RKO (cell line): ENCODE measurements around the gene FHL1.
A peak's percentile ranks its signal among the peaks of the same experiment; 100 is the strongest.

Experiments
- DNase-seq: peaks from one replicate; pipeline ENCODE4 v3.0.0-alpha.2; 2016; ENCODE audit warnings: low spot score

The FHL1 gene

DNA sequence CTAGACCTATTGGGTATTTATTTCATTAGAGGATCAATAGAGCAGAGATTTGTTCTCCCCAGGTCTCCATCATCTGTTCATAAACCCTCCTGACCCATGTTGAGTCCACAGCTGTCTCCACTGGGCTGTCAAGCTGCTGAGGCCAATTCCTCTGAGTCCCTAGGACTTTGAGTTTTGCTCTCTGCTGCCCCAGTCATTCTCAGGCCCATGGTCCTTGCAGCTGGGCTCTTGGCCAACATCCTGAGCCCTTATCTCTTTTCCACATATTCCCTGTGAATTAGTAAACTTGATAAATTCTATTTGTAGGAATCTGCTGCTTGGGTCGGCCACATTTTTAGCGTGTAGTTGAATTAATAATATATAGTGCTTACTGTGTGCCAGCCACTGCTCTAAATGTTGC, 41.9 kb downstream of the FHL1 start:
- DNase-seq = no peak

DNA sequence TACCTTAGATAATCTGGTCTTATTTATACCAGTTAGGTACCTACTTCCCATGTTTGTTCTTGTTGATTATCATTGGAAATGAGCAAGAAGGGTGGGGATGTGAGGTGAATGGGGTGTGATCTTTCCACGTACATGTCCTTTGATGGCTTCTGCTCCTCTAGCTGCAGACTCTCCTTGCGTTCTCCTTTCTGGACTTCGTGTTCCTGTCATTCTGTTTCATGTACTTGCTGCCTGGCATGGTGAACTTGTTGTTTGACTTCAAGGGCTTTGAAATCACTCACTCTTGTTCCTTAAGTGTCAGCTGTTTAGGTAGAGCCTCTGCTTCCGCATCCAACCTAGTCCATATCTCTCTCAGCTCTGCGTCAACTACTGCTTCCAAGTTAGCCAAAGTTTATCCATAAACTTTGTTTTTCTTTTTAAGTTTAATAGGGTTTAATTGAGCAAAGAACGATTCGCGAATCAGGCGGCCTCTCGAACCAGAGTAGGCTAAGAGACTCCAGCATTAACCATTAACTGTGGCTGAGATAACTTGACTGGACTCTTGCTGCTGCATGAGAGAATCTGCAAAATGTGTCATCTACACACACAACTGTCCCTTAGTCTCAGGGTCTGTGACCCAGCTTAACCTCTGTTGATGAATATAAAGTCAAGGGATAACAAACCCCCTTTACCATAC, 42.8 kb downstream of the FHL1 start:
- no peak for DNase-seq

DNA sequence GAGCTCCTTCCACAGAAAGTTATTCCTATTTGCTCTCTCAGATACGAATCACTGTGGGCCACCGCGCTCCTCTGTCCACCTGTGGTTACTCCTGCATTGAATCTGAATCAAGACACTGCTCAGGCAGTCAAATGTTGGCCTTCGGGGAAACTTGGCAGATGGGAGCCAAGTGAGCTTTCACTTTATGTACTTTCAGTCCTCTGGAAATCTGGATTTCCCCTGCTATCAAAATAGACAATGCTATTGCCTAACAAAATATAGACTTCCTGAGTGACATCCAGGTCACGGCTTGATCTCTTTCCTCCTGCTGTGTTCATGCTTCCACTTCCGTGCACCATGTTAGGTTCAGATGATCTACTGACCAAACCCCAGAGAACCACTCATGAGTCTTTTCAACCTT, 43.8 kb downstream of the FHL1 start:
- no peak for DNase-seq

DNA sequence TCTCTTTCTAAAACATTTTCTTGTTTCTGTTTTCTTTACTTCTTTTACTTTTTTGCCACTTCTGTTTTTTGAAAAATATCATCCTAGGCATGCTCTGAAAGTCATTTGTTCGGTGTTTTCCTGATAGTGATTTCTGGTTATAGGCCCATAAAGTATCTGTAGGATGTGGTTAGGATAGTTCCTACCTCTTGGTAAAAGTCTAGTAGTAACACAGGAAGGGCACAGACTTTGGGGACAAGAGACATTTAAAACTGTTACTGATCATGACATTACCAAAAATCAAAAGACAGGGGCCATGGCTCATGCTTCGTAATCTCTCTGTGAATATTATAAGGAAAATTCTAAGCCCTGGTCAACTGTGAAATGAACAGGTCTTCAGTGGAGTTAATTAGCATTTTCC, 44.8 kb downstream of the FHL1 start:
- DNase-seq = no peak

DNA sequence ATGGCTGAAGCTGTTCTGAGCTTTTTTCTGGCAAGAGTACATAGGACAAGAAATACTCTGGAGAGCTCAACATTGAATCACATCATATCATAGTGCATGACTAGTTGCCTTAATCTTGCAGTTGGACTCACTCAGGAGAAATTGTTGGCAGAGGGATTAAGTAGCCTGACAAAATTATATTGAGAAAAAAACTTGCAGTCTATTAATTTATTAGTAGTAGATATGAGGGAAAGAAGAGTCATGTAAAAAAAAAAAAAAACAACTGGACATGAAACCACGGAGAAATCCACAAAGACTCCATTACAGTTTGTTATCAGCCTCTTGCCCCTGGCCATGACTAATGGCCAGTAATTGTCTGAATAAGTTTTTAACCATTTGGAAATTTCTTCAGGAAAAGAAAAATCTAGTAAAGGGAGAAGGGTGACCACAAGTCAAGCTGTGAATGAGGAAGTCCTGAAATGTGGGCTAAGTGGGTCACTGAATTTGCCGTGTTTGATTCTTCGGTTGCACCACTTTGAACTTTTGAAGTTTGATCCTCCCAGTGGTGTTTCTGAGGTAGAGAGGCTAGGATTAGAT, 45.6 kb downstream of the FHL1 start:
- no peak for DNase-seq

DNA sequence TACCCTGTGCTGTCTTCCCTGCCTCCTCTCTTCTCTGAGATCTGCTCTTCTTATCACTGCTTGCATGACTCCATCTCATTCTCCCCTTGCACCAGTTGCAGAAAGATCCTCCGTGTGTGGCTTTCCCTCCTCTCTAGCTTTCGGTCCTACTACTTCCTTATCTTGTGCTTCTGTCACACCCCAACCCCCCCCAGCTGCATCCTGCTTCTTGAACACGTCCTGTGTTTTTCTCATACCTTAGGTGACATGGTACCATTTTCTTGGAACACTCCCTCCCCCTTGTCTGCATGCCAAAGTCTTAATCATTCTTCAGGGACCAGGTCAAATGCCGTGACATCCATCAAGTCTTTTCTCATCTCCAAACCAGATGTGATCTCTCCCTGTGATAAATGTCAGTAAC, 46.4 kb downstream of the FHL1 start:
- DNase-seq = no peak

DNA sequence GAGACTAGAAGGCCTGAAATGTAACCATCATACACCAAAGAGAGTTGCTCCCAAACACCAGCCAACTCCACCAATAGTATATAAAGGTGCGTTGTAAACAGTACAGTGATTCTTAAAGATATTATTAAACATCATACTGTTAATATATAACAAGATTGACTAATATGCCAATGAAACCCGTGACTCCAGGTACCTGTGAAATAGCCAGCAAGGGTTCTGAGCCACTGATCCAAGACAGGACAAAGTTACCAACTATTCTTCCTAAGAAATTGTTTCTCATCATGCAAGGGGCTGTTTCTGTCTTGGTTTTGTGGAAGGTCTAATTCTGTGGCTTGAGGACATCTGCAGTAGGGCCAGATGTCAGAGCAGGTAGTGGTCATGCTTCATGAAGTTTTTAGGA, 47.2 kb downstream of the FHL1 start:
- no peak for DNase-seq

DNA sequence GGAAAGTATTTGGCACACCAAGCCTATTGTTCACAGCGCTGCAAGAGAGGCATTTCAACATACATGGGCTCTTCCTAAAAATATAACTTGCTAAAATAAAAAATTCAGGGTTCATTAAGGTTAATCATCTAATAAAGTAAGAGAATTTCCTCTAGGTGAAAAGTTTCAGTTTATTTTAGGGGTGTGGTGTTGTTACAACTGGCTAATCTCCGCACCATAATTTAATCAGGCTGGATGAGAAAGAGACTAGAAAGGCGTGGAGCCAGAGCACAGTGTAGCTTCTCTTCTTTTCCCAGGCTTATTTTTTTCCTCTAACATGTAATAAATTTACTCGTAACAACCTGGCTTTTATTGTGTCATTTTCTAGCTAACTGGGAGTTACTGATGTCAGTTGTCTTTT, 47.9 kb downstream of the FHL1 start:
- no peak for DNase-seq

DNA sequence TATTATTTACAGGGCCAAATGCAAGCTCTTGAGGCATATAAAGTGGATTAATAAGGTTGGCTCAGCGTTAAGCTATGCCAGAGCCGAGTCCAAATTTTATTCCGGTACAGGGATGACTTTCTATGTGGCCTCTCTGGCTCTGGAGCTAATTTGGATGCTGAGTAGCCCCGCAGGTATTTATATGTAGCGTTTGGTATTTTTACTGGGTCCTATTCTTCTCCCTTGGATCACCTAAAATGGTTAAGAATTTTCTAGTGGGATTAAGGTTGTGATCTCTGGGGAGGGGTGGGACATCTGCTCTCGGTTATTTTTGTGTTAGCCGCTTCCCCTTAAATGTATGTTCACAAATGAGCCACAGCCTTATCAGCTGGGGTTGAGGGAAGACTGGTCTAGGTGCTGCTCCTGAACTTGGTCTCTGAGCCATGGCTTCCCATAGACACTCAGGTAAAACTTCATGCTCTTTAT, 49.4 kb downstream of the FHL1 start:
- no peak for DNase-seq

DNA sequence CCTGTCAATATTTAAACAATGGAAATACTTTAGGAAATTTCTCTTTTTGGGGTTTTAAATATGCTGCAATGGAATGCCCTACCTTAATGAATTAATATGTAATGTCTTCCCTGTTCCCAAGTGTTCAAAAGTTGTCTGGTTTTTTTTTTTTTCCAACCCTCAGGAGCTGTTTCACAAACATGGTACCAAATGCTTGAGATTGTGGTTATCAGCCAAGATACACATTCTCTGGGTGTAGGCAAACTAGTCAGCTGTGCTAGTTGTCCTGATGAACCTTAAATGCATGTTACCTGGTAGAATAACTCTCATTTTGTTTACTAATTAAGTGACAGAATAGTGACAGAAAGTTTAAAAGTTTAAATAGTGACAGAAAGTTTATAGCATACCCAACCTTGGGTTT, 50.7 kb downstream of the FHL1 start:
- no peak for DNase-seq

DNA sequence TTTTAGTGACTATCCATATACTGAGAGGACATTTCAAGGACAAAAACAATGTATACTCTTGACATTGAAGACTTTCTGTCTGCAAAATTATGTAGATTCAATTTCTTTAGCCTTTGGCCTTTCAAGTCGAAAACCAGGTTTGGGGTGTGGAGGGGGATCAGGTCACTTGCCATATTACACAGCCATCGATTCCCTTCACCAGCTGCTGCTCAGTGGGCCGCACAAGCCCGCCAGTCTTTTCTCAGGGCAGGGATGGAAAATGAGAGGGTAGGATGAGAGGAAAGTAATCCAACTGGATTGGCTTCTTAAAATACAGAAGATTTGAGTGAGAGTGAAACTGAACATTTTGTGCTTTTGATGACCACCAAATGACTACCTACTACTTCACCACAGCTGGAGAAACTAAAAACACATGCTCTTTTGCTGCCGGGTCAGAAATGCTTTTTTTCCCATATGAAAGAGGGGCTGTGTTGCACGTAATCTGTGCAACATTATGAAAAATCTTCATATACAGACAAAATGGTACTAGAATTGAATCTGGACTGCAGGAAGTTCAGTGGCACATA, 51.4 kb downstream of the FHL1 start:
- DNase-seq = no peak

DNA sequence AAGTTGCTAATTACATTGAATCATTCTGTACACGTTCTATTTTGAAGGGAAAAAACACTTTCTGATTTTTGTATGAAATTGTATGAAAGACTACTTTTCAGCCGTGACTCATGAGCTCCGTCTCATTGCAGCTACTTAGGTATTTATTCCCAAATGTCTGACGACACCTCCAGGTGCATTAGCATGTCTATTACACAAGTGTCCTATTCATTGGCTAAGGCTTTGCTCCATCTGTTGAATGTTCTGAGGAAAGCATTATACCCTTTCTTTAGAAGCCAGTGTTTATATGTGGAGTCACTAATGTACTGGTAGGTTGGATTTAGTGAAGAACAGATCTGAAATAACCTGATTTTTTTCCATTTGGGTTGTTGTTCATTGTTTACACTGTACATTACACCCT, 52.0 kb downstream of the FHL1 start:
- DNase-seq = no peak

DNA sequence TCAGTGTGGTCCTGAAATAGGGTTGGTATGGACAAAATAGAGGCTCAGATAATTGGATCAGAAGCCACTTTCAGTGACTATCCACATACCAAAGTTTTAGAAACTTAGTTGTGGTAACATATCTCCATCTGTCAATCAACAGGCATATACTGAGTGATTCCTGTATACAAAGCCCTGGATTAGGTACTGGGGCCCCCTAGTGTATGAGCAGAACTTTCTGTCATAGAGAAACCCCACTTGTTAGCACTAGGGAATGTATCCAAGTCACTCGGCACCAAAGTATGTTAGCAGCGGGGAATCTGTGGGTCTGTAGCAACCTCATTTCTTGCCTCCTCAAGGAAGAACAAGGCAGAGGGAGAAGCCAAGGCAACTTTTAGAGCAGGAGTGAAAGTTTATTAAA, 53.1 kb downstream of the FHL1 start:
- peak; percentile 44 for DNase-seq

DNA sequence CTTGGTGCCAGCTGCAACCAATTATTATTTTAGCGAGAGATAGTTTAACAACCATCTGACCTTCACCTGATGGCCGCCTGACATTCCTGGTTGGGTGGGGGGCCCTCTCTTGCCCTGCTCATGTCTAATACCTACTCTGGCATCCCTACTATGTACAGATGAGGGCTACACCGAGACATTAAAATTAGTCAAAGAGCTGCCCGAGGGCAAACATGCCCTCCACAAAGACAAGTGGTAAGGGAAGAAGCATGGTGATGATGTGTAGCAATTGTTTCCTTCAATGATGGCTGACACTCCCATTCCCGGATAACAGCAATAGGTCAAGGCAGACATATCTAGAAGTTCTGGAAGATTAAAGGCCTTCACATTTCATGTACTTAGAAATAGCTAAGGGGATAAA, 54.3 kb downstream of the FHL1 start:
- no peak for DNase-seq

DNA sequence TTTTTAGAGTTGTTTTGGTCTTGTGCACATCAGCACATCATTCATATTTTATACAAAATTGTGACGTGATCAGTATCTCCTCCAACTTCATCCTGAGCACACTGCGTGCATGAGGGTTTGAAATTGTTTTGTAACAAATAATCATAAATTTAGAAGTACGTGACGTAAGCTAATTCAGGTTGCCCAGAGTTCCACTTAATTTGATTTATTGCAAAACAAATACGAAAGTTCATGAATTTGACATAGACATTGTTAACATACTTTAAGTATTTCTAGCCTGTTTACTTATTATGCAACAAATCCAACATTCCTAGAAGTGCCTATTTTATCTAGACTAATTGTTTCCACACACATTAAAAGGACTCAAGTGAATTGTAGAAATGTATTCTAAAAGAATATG, 55.6 kb downstream of the FHL1 start:
- no peak for DNase-seq

DNA sequence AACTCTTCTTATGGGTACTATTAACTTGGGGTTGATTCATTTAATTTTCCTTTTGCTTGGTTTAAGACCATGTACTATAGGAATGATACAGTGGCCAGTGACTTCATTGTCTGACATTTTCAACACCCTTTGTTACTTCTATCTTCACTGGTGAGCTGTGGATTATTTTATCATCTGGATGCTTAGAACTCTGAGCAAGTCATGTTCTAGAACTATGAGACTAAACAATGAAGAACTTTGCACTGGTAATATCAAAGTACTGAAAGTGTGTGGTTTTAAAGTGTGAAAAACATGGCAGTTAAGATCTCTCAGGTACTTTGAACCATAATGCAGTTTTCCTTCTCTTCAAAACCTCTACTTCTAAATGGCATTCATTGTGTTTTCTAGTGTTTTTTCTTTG, 56.1 kb downstream of the FHL1 start:
- no peak for DNase-seq

DNA sequence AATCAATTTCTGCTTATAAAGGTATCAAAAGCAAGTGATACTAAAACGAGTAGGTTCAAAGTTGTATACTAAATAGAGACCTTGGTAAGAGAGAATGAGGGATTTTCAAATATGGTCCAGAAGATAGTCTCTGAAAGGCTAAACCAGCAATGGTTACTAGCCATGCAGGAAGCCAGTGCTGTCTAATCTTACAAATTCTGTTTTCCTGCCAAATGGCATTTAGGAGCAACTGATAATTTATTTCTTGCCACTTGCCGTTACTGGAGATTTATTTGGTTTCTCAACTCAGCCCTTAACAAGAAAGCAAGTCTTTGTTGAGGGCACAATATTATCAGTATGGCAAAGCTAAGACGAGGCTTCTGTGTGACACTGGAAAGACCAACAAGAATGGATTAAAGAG, 56.6 kb downstream of the FHL1 start:
- no peak for DNase-seq

DNA sequence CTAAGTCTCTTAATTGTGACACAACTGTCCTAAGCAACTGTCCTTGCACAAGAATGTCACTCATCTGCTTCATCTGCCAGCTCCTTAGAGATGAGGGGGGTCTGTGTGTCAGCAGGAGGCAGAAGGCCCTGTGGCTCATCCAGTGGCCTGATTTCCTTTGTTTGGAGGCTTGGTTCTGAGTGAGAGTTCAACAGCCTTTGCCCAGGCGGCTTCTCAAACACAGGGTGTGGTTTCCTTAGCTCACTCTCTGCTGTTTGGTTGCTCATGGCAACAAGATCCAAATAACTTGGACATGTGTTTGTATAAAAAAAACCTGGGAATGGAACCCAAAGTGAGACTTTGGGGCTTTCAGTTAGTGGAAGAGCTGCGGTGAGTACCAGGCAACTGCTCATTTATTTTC, 57.2 kb downstream of the FHL1 start:
- DNase-seq = no peak

DNA sequence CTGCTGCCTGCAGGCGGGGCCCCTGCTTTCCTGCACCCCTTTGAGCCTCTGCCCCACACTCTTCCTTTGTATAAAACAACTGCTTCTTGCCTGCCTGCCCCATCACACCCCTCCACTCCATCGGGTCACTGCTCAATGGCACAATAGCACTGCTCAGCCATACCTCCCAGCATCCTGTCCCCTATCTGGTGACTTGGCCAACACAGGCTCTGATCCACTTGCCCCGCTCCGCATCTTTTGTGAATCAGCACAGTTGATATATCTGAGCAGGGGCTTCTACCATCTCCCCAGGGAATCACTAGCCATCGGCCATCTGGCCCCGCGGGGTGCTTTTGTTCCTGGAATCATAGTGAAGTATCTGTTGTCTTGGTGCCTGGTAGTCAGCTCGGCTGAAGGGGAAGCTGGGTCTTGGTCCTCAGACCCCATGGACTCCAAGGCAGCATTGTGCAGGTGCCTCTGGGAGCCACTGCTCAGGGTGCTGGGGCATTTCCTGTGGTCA, 58.6 kb downstream of the FHL1 start:
- no peak for DNase-seq

DNA sequence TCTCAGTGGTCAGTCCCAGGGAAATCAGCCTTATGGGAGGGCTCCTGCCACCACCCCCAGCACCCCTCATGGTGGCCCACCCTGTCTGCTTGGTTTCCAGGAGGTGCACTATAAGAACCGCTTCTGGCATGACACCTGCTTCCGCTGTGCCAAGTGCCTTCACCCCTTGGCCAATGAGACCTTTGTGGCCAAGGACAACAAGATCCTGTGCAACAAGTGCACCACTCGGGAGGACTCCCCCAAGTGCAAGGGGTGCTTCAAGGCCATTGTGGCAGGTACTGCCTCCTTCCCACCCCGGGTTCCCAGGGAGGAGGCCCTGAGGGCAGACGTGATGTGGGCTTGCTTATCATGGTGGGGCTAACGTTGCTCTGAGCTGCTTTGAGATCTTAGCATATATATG, 59.6 kb downstream of the FHL1 start:
- no peak for DNase-seq

DNA sequence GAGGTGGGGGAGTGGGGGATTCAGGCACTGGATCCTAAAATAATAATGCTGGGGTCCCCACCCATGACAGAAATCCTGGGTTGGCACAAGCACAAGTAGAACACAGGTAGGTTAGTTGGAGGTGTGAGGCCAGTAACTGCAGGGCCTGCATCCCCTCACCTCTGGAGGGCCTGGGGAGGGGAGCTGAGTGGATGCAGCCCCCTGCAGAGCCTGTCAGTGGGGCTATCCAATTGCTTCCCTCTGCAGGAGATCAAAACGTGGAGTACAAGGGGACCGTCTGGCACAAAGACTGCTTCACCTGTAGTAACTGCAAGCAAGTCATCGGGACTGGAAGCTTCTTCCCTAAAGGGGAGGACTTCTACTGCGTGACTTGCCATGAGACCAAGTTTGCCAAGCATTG, 60.2 kb downstream of the FHL1 start:
- no peak for DNase-seq

DNA sequence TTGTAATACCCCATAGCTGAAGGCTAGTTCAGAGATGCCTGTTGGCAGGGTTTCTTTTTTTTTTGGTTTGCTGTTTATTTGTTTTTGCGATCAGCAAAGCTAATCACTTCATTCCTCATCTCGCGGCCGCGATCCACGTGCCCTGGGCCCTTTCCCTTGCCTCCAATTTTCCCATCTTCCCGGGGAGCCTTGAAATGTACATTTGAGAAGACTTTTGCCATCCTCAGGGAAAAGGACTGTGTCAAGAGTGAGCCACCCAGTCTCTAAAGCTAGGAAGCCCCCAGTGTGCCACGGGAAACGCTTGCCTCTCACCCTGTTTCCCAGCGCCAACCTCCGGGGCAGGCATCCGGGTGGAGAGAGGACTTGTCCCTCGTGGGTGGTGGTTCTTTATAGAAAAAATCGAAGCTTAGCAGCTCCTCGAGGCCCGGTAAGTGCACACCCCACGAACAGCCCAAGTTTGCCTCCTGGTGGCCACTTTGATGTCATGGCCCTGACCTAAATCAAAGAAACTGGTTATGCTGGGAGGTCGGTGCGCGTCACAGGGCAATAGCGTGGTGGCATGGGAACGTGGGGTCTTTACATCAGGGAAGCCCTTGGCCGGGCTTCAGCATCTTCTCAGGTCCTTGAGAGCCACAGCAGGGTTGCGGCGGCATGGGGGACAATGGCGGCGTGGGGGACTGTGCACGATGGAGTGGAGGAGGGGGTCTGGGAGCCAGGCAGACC, 61.8 kb downstream of the FHL1 start:
- DNase-seq = no peak

DNA sequence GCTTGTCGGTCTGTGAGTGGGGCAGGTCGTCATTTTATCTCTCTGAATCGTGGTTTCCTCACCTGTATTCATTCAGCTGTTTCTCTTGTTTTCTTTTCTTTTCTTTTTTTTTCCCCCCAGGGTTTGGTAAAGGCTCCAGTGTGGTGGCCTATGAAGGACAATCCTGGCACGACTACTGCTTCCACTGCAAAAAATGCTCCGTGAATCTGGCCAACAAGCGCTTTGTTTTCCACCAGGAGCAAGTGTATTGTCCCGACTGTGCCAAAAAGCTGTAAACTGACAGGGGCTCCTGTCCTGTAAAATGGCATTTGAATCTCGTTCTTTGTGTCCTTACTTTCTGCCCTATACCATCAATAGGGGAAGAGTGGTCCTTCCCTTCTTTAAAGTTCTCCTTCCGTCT, 62.4 kb downstream of the FHL1 start:
- DNase-seq = no peak
